ENCODE measurements around the gene RNF112.

GRCh38 chr17:19386051-19386929 is 24.7 kb upstream of the RNF112 start:
- TF ChIP-seq POLR2A (IDR thresholded peaks at IDR 0.05) = no peak
- TF ChIP-seq CTCF (IDR thresholded peaks at IDR 0.05) = no peak

Measured in right lobe of liver (tissue), 4 donors.